Measurements from ENCODE around the gene LOXL1.

Gene LOXL1

DNA sequence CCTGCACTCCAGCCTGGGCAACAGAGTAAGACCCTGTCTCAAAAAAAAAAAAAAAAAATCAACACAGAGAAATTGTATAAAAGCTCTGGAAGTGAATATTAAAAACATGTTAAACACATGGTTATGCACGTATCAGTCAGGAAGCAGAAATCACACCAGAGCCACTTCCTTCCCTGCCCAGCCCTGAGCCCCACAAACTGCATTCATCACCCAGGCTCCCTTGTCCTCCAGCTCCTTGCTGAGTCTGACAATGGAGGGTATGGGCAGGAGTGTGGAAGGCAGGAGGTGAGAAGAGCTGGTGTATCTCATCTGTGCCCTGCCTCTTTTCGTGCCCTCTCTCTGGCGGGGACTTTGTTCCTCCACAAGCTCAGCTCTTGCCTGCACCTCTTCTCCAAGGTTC, 12.1 kb upstream of the LOXL1 start:
- Histone ChIP-seq H3K4me2 (ENCODE audit: low read length) (no peak overlapping the region), H3K27me3 (ENCODE audit: control insufficient read depth, insufficient read depth, low read length) (no peaks in the 10 kb centered on the region), H3K4me1 (ENCODE audit: control insufficient read depth, insufficient read depth, low read length) (peaks cover 4% of the 10 kb centered on the region), H3K9ac (ENCODE audit: low read depth, low read length) (no peak overlapping the region), H3K9me3 (replicated peaks; ENCODE audit: low read length) (no peaks in the 10 kb centered on the region), H3K4me3 (ENCODE audit: low read length) (no peak overlapping the region), H3K36me3 (ENCODE audit: insufficient read depth, low read length) (peaks cover 12% of the 10 kb centered on the region)

DNA sequence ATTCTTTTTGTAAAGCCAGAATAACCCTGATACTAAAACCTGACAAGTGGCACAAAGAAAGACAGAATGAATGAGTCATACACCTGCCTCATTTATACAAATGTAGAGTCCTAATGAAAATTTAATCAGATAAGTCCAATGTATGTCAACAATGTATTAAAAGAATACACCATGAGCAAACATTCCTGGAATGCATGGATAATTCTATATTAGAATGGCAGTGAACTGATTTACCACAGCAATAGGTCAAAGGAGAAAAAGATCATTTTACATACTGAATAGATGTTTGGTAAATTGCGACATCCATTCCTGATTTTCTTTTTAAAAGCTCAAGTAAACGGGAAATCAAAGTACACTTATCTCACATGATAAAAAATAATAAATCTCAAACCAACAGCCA, 11.2 kb upstream of the LOXL1 start:
- Histone ChIP-seq H3K4me1 (ENCODE audit: control insufficient read depth, insufficient read depth, low read length) (peaks cover 4% of the 10 kb centered on the region), H3K4me2 (ENCODE audit: low read length) (no peak overlapping the region), H3K36me3 (ENCODE audit: insufficient read depth, low read length) (peaks cover 15% of the 10 kb centered on the region), H3K4me3 (ENCODE audit: low read length) (no peak overlapping the region), H3K27me3 (ENCODE audit: control insufficient read depth, insufficient read depth, low read length) (no peaks in the 10 kb centered on the region), H3K9ac (ENCODE audit: low read depth, low read length) (no peak overlapping the region), H3K9me3 (replicated peaks; ENCODE audit: low read length) (no peaks in the 10 kb centered on the region)

DNA sequence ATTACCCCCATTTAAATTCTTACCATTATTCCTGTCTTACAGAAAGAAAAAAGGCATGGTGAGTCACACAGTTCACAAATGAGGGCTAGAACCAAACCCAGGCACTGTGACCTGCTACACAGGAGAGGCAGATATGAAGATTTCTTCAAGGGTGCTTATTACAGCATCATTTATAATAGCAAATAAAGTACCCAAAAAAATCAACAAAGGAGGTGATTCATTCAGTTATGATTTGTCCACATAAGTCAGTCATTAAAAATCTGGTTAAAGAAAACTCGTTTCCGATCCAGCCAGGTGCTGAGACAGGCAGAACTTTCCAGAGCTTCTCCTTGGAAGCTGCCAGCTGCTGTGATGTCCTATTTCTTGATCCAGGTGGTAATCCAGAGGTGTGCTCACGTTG, 7.5 kb upstream of the LOXL1 start:
- Histone ChIP-seq H3K9me3 (replicated peaks; ENCODE audit: low read length) (no peaks in the 10 kb centered on the region), H3K36me3 (ENCODE audit: insufficient read depth, low read length) (peaks cover 11% of the 10 kb centered on the region), H3K9ac (ENCODE audit: low read depth, low read length) (no peak overlapping the region), H3K4me2 (ENCODE audit: low read length) (no peak overlapping the region), H3K4me1 (ENCODE audit: control insufficient read depth, insufficient read depth, low read length) (peaks cover 31% of the 10 kb centered on the region), H3K27me3 (ENCODE audit: control insufficient read depth, insufficient read depth, low read length) (no peaks in the 10 kb centered on the region), H3K4me3 (ENCODE audit: low read length) (no peak overlapping the region)

DNA sequence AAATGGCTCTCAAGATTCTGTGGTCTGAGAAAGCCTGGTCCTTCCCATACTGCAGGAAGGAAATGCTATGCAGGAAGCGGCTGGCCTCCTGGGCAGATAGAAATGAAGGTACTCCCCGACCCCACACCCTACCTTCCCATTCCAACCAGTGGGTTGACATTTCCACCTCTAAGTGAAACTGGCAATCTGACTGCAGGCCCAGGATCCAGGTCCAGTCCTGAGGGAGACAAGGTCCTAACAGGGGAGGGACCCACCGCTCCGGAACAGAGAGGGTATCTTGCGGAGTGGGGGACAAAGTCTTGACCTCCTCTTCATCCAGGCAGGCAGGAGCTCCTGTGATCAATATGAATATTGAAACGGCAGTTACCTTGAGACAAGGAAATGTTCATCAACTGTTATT, 6.6 kb upstream of the LOXL1 start:
- Histone ChIP-seq H3K36me3 (ENCODE audit: insufficient read depth, low read length) (peaks cover 11% of the 10 kb centered on the region), H3K9me3 (replicated peaks; ENCODE audit: low read length) (no peaks in the 10 kb centered on the region), H3K4me3 (ENCODE audit: low read length) (no peak overlapping the region), H3K4me1 (ENCODE audit: control insufficient read depth, insufficient read depth, low read length) (peaks cover 40% of the 10 kb centered on the region), H3K4me2 (ENCODE audit: low read length) (no peak overlapping the region), H3K27me3 (ENCODE audit: control insufficient read depth, insufficient read depth, low read length) (no peaks in the 10 kb centered on the region), H3K9ac (ENCODE audit: low read depth, low read length) (no peak overlapping the region)

DNA sequence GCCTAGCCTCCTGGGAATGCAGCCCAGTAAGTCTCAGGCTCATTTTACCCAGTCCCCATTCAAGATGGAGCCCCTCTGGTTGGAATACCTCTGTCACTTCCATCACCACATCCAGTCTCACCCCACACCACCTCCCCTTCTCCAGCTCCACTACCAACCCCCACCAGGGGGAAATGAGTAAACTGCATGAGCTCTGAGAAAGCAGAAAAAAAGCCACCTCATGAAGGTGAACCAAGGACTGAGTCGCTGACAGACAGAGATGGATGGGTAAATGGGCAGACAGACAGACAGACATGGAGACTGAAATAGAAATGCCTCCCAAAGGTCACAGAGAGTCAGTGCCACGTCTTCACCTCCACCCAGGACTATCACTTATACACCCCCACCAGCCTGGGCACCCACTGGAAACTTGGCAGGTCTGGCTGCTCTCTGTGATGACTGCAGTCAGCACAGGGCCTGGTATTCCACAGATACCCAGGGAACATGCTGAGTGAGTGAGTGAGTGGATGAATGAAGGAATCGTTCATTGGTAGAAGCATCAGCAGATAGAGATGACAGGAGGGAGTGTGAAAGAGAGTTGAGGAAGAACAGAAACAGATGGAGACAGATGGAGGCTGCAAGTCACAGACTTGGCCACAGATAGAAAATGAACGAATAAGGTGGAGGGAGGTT, 4.9 kb upstream of the LOXL1 start:
- peaks cover 52% of the 10 kb centered on the region for H3K4me1 ChIP-seq (ENCODE audit: control insufficient read depth, insufficient read depth, low read length)
- no peak overlapping the region for H3K9ac ChIP-seq (ENCODE audit: low read depth, low read length)

DNA sequence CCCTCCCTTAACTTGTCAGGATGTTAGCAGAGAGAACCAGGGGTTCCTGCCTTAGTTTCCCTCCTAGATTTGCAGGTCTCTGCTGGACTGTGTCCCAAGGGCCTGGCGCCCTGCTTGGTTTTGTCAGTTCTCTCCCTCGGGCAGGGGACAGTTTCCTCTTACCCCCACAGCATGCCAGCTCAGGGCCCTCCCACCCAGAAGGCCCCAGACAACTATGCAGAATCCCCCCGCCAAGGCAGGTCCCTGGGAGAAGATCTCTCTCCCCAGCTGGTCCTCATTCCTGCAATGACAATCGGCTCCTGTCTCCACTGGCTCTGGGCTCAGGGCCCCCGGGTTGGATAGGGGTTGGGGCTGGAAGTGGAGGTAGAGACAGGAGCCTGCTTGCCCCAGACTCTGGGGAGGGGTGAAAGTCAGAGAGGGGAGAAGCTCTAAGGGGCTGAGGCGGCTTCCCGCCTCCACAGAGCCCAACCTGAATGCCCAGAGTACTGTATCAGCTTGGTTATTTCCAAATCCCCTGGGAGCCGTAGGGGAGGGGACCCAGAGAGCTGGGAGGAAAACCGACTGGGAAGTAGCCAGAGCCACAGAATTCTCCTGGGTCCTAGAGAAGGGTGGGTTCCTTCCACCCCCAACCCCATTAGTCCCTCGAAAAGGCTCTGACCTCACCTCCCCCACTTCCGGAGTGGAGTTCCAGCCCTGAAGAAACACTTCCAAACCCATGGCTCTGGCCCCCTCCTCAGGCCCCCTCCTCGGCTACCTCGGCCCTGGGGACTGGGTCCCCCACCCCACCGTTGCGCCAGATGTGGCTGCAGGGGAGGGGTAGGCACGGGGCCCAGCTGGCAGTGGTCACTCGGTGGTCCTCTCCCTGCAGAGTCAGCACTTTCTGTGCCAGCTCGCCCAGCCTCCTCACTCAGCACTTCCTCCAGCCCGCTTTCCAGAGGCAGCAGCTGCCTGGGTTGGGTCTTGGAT, 3.8 kb upstream of the LOXL1 start:
- H3K4me2 ChIP-seq (ENCODE audit: low read length): peak overlapping the region; percentile 74
- peak overlapping the region; percentile 61 for H3K4me3 ChIP-seq (ENCODE audit: low read length)
- H3K4me1 ChIP-seq (ENCODE audit: control insufficient read depth, insufficient read depth, low read length): peaks cover 55% of the 10 kb centered on the region
- peak overlapping the region; percentile 77 for H3K9ac ChIP-seq (ENCODE audit: low read depth, low read length)
- H3K27me3 ChIP-seq (ENCODE audit: control insufficient read depth, insufficient read depth, low read length): no peaks in the 10 kb centered on the region
- peaks cover 3% of the 10 kb centered on the region for H3K36me3 ChIP-seq (ENCODE audit: insufficient read depth, low read length)
- H3K9me3 ChIP-seq (replicated peaks; ENCODE audit: low read length): no peaks in the 10 kb centered on the region

More for the DNA sequence above, 4.9 kb upstream of the LOXL1 start:
- H3K36me3 ChIP-seq (ENCODE audit: insufficient read depth, low read length): peaks cover 5% of the 10 kb centered on the region
- H3K4me2 ChIP-seq (ENCODE audit: low read length): no peak overlapping the region
- no peaks in the 10 kb centered on the region for H3K27me3 ChIP-seq (ENCODE audit: control insufficient read depth, insufficient read depth, low read length)
- H3K4me3 ChIP-seq (ENCODE audit: low read length): no peak overlapping the region
- no peaks in the 10 kb centered on the region for H3K9me3 ChIP-seq (replicated peaks; ENCODE audit: low read length)

DNA sequence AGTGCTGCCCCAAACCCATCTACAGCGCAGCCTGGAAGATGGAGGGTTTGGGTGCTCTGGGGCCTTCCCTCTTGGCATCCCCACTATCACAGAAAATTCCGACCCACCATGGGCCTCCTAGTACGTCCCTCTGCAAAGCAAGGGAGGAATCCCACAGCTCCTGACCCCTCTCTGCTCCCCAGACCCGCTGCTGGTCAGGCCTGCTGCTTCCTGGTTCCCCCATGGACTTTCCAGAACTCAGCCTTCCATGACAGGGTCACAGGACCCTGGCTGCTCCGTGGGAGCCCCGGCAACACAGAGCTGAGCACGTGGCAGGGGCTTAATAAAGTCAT, 3.1 kb upstream of the LOXL1 start:
- Histone ChIP-seq H3K4me3 (ENCODE audit: low read length) (peak overlapping the region; percentile 61), H3K27me3 (ENCODE audit: control insufficient read depth, insufficient read depth, low read length) (no peaks in the 10 kb centered on the region), H3K9ac (ENCODE audit: low read depth, low read length) (peak overlapping the region; percentile 77)

DNA sequence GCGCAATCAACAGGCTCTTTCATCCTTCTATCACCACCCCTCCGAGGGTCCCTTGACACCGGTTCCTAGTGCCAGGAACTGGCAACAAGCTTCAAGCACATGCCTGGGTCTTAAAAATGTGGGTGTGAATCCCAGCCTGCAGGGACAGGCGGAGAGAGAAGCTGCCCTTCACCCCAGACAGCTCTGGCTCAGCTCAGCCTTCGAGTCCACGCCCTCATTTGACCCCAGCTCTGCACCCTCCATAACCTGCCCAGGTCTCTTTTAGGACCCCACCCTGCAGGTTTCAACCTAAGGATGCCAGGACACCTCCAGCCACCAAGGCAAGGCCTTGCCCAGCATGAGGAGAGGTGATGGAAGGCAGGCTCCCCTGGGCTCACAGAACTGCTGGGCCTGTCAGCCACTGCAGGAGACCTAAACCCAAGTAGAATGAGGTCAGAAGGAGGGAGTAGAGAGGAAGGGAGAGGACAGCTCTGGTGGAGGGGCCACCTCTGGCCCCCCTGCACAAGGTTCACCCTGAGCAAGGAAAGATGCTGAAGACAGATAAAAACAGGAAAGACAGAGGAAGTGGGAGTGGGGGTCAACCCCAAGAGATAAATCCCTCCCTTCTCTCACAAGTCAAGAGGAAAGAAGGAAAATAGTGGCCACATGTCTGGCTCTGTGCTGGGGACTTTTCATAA, 2.6 kb upstream of the LOXL1 start:
- peaks cover 62% of the 10 kb centered on the region for H3K4me1 ChIP-seq (ENCODE audit: control insufficient read depth, insufficient read depth, low read length)
- no peaks in the 10 kb centered on the region for H3K9me3 ChIP-seq (replicated peaks; ENCODE audit: low read length)
- peak overlapping the region; percentile 74 for H3K4me2 ChIP-seq (ENCODE audit: low read length)
- peak overlapping the region; percentile 77 for H3K9ac ChIP-seq (ENCODE audit: low read depth, low read length)
- peak overlapping the region; percentile 61 for H3K4me3 ChIP-seq (ENCODE audit: low read length)
- H3K27me3 ChIP-seq (ENCODE audit: control insufficient read depth, insufficient read depth, low read length): no peaks in the 10 kb centered on the region
- H3K36me3 ChIP-seq (ENCODE audit: insufficient read depth, low read length): peaks cover 3% of the 10 kb centered on the region

More for the DNA sequence above, 3.1 kb upstream of the LOXL1 start:
- H3K4me1 ChIP-seq (ENCODE audit: control insufficient read depth, insufficient read depth, low read length): peaks cover 57% of the 10 kb centered on the region
- peaks cover 3% of the 10 kb centered on the region for H3K36me3 ChIP-seq (ENCODE audit: insufficient read depth, low read length)
- no peaks in the 10 kb centered on the region for H3K9me3 ChIP-seq (replicated peaks; ENCODE audit: low read length)
- peak overlapping the region; percentile 74 for H3K4me2 ChIP-seq (ENCODE audit: low read length)

DNA sequence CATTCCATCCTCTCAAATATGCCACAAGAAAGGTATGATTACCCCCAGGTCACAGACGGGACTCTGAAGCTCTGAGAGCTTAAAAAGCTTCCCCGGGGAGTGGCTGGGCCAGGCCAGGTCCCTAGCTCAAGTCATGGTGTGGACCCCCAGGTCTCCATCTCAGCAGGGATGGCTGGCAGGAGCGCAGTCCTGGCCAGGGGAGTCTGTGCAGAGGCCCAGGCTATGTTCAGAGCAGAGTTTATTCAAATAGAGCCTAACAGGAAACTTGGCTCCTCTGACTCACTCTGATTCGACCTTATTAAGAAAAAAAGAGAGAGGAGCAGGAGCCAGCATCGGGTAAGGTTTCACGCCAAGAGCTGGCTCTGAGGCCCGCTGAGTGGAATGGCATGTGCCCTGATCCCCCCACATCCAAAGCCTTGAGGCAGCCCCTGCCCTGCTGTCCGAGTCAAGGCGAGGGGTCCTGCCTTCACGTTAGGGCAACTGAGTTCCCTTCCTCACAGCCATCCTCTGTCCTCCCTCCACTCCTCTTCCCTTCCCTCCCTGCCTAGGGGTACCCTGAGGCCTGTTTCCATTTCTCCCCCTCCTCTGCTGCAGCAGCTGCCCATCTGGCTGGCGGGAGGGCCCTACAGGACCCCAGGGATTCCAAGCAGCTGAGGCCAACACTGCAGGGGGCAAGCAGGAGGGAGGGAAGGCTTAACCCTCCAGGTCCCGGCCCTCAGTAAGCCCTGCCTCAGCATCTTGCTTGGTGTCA, 1.9 kb upstream of the LOXL1 start:
- H3K4me3 ChIP-seq (ENCODE audit: low read length): peak overlapping the region; percentile 8
- H3K4me1 ChIP-seq (ENCODE audit: control insufficient read depth, insufficient read depth, low read length): peaks cover 69% of the 10 kb centered on the region
- peak overlapping the region; percentile 77 for H3K9ac ChIP-seq (ENCODE audit: low read depth, low read length)
- H3K4me2 ChIP-seq (ENCODE audit: low read length): peak overlapping the region; percentile 97
- peaks cover 7% of the 10 kb centered on the region for H3K36me3 ChIP-seq (ENCODE audit: insufficient read depth, low read length)
- H3K9me3 ChIP-seq (replicated peaks; ENCODE audit: low read length): no peaks in the 10 kb centered on the region
- H3K27me3 ChIP-seq (ENCODE audit: control insufficient read depth, insufficient read depth, low read length): no peaks in the 10 kb centered on the region

DNA sequence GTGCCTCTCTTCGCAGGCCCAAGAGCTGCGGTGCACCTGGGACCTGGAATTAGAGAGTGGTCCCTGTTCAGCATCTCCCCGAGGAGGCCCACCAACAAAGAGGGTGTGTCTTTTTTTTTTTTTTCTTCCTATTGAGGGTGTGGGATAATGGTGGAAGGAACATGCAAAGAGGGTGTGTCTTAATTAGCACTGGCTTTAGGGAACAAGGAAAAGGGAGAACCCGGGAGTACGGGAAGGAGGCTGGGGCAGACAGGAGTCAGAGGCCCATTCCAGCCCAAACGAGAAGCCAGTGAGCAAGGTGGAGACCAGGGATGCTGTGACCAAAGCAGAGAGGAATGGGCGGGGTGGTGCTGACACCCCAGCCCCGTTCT, 429 bp upstream of the LOXL1 start:
- peaks cover 84% of the 10 kb centered on the region for H3K4me1 ChIP-seq (ENCODE audit: control insufficient read depth, insufficient read depth, low read length)
- H3K27me3 ChIP-seq (ENCODE audit: control insufficient read depth, insufficient read depth, low read length): no peaks in the 10 kb centered on the region
- H3K4me2 ChIP-seq (ENCODE audit: low read length): peak overlapping the region; percentile 97
- H3K9me3 ChIP-seq (replicated peaks; ENCODE audit: low read length): no peaks in the 10 kb centered on the region
- H3K4me3 ChIP-seq (ENCODE audit: low read length): peak overlapping the region; percentile 87
- H3K36me3 ChIP-seq (ENCODE audit: insufficient read depth, low read length): peaks cover 14% of the 10 kb centered on the region
- peak overlapping the region; percentile 88 for H3K9ac ChIP-seq (ENCODE audit: low read depth, low read length)

DNA sequence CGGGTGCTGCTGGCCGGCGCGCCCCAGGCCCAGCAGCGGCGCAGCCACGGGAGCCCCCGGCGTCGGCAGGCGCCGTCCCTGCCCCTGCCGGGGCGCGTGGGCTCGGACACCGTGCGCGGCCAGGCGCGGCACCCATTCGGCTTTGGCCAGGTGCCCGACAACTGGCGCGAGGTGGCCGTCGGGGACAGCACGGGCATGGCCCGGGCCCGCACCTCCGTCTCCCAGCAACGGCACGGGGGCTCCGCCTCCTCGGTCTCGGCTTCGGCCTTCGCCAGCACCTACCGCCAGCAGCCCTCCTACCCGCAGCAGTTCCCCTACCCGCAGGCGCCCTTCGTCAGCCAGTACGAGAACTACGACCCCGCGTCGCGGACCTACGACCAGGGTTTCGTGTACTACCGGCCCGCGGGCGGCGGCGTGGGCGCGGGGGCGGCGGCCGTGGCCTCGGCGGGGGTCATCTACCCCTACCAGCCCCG, 777 bp downstream of the LOXL1 start:
- Histone ChIP-seq H3K27me3 (ENCODE audit: control insufficient read depth, insufficient read depth, low read length) (no peaks in the 10 kb centered on the region), H3K4me2 (ENCODE audit: low read length) (peak overlapping the region; percentile 97), H3K4me1 (ENCODE audit: control insufficient read depth, insufficient read depth, low read length) (peaks cover 84% of the 10 kb centered on the region), H3K9ac (ENCODE audit: low read depth, low read length) (peak overlapping the region; percentile 88), H3K4me3 (ENCODE audit: low read length) (peak overlapping the region; percentile 87), H3K36me3 (ENCODE audit: insufficient read depth, low read length) (peaks cover 21% of the 10 kb centered on the region), H3K9me3 (replicated peaks; ENCODE audit: low read length) (no peaks in the 10 kb centered on the region)

All from skeletal muscle satellite cell (primary cell).